Measurements from ENCODE around the gene CTDP1.

- TF ChIP-seq, protein P1, sequence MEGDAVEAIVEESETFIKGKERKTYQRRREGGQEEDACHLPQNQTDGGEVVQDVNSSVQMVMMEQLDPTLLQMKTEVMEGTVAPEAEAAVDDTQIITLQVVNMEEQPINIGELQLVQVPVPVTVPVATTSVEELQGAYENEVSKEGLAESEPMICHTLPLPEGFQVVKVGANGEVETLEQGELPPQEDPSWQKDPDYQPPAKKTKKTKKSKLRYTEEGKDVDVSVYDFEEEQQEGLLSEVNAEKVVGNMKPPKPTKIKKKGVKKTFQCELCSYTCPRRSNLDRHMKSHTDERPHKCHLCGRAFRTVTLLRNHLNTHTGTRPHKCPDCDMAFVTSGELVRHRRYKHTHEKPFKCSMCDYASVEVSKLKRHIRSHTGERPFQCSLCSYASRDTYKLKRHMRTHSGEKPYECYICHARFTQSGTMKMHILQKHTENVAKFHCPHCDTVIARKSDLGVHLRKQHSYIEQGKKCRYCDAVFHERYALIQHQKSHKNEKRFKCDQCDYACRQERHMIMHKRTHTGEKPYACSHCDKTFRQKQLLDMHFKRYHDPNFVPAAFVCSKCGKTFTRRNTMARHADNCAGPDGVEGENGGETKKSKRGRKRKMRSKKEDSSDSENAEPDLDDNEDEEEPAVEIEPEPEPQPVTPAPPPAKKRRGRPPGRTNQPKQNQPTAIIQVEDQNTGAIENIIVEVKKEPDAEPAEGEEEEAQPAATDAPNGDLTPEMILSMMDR (IDR thresholded peaks at IDR 0.05) = no peak
- TF ChIP-seq POLR2A (IDR thresholded peaks at IDR 0.05) (no peak), POLR2AphosphoS5 (IDR thresholded peaks at IDR 0.05) (no peak)
These were observed 6.9 kb upstream of the CTDP1 start for GRCh38 chr18:79672490-79673276.
